ENCODE measurements around the gene BIN1.

The BIN1 gene

DNA sequence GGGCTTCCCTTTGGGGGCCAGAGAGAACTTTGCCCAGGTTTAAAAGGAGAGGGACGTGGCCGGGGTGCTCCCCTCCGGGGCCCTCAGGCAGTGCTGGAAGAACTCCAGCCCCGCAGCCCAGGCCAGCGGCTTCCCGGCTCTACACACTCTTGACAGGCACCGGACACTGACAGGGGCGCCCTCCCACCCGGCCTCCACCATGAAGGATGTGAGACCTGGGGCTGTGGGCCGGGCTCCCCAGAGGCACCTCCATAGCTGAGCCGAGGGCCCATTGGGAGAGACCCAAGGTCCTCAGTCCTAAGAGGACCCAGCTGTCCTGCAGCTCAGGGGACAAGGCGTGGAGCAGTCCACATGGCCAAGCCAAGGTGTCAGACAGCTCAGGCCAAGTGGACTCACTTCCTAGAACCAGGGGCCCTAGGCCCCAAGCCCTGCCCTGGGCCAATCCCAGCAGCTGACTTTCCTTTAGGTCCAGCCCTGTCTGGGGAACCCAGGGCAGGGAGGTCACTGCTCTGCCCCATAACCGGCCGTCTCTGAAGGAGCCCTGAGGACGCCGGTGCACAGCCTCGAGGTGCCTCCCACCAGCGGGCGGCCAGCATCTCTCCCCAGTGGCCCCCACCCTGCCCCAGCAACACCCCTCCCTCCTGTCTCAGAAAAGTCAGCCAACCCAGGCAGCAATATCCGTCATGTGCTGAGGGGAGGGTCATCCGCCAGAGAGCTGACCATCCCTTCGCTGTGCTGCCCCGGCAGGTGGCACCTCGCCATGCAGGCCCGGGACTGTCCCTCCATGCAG lies 51.8 kb downstream of the BIN1 start:
- DNase-seq = no peak

DNA sequence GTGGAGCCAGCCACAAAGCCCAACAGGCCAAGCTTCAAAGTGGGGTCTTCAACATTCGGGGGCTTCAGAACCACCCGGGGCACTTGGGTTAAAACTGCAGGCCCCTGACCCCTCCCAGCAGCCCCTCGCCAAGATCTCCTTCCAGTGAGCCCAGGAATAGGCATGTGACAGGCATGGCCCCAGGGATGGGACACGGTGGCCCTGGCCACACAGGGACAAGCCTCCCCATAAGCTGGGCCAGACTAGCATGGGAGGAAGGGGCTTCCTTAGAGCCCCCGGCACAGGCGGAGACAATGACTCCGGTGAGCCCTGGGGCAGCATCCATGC lies 52.4 kb downstream of the BIN1 start:
- DNase-seq = no peak

DNA sequence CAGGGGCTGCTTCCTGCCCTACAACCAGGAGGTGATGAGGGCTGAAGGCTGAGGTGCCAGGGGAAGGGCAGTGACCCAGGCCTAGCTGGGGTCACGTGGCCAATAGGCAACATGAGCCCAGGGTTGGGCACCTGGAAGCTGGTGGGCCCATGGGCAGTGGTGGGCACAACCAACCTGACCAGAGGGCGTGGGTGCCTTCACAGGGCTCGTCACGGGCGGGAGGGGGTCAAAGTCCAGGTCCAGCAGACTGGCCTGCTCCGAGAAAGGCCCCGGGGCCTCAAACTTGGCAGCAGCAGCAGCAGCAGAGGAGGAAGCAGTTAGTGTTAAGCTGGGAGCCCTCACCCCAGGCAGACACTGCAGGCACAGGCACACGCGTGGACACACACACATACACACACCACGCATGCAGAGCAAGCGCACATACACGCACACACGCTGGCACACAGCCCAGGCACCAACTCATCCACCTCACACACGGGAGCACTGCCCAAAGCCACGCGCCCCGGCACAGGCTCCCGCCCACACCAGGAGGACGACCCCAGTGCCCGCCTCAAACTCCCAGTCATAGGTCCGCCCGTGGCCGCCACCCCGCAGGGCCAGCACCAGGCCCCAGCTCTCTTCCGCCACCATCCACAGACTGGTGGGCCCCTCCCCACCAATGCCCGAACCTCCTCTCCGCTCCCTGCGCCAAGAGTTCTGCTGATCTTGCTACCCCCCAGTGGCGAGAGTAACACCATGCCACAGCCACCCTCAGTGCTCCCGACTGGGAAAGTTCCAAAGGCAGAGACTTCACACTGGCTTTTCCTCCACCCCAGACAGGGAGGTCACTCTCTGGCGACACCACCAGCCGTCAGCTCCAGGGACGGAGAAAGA lies 53.0 kb downstream of the BIN1 start:
- no peak for DNase-seq

DNA sequence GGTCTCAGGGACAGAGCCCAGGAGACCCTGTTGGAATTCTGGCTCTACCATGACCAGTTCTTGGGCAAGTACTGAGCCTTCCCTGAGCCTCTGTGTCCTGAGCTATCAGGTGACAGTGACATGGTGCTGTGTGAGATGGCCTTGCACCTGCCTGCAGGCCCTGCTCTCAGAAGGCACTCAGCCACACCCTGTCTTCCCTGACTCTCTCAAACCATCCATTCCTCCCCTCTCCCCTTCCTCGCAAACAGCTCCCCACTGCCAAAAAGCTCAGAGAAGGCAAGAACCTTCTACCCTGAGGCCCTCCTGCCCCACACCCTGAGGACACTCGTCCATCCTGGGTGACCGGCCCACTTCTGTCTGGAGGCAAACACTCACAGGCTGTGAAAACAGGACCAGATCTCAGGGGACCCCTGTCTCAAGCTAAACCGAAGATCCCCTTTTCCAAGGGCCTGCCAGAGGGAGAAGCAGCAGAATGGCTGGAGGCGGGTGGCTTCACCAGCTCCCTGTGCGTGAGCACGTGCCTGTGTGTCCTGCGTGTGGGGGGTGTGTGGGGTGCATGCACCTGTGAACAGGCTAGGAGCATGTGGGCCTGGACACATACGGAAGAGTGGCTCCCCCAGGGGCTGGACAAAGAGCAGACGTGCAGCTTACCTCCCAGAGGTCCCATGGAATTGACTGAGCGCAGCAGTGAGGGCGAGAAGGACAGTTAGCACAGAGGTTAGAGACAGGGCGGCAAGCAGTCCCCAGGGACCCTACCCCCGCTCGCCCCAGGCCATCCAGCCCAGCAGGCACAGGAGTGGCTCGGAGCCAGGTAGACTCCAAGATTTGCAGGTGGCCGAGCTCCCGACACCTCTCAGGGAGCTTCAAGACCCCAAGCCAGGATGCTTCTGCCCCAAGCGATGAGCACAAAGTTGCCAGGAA lies 53.9 kb downstream of the BIN1 start:
- no peak for DNase-seq

DNA sequence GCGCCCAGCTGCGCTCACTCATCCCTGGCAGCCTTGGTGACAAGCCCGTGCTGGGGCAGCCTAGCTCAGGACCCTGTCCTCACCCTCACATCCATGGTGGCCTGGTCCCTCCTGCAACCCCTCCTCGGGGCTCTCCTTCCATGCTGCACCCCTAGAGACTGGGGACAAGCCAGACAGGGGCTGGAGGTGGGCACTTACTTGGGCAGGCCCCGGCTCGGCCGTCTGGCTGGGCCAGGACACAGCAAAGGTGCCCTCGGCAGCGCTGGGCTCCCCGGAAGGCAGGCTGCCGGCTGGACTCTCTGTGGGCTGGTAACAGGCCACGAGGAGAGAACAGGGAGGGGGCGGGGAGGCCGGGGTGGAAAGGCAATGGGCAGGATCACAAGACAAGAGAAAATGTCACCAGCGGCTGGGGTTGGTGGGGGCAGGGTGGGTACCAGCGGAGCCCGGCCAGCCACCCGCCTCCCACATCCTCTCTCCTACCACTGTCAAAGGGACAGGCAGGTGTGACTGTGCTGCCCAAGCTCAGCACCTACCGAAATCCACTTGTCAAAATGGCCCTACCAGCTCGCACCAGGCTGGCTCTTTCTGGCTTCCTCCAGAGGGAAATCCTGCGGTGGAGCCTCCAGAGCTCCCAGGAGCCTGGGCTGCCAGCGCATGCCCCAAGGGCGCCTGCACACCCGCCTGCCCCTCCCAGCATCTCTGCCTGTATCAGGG lies 54.7 kb downstream of the BIN1 start:
- DNase-seq = no peak

DNA sequence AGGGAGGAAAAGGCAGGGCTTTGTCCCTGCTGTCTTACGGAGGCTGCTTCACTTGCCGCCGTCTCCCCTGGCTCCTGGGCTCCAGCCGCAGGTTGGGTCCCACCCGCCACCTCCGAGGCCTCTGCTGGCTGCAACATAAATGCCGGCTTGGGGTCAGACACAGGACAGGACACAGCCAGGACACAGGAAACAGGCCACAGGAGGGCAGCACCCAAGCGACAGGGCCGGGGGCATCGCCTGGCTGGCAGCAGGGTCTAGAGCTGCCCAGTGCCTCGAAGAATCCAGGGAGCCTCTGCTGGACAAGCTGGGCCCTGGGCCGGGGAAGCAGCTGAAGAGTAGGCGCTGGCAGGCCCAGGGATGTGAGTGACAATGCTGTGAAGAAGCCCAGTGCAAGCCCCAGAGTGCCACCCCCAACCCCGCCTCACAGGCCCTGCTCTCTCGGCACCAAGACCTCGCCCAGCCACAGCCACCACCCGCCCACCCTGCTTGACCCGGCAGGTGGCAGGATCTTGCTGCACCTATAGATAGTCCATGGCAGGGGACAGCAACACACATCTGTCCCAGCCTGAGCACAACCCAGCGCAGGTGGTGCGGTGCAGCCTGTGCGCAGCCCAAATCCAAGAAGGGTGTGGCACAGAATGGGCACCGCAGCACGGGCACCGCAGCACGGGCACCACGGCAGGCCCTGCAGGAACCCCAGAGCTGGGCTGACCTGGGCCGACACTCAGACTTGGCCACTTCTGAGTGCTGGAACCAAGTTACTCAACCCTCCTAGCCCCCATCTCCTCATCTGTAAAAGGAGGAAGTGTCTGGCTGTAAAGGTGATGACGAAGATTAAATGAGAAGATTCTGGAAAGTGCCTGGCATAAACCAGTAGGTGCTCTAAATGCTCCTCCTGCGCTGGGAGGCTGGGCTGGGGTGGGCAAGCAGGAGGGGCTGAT lies 55.6 kb downstream of the BIN1 start:
- DNase-seq = no peak

DNA sequence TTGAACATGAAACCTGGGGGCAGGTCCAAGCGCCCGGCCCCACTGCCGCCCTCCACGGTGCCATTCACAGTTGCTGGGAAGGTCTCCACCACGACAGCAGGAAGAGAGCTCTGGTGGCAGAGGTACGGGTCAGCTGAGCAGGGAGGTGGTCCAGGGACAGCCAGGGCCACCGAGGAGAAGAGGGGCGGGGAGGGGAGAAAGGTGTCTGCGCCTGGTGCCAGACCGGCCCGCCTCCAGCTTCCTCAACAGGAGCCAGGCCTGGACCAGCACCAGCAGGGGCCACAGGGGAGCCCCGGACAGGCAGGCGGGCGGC lies 56.2 kb downstream of the BIN1 start:
- DNase-seq = no peak

DNA sequence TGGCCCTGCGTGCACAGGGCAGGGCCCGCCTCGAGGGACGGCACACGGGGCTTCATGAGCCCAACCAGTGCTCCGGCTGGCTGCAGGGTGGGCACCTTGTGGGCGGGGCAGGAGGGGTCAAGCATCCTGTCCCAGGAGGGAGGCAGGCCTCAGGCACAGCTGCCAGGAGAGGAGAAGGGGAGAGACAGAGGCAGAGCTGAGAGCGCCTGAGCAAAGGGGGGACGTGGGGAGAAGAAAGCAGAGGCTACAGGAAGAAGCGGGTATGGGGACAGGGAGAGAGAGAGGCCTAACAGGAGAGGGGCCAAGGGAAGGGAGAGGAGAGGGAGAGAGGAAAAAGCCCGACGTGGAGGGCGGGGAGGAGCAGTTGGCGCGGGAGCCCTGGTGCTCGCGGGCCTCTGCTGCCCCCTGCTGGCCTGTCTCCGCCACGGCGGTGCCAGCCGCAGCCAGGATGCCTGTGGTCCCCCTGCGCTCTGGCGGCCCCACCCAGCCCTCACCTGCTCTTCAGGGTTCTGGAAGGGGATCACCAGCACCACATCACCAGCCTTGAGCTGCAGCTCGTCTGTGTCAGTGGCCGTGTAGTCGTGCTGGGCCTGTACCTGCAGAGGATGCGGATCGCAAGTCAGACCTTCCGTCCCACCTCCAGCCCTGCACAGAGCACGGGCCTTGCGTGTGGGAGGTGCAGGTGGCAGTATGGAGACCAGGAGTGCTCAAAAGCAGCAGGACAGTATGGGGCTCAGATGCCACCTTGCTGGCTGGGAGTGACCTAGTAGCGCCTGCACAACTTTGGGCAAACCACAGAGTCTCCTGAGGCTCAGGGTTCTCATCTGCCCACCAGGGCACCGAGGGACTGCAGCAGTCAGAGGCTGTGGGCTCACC lies 56.8 kb downstream of the BIN1 start:
- DNase-seq = peak; percentile 19

DNA sequence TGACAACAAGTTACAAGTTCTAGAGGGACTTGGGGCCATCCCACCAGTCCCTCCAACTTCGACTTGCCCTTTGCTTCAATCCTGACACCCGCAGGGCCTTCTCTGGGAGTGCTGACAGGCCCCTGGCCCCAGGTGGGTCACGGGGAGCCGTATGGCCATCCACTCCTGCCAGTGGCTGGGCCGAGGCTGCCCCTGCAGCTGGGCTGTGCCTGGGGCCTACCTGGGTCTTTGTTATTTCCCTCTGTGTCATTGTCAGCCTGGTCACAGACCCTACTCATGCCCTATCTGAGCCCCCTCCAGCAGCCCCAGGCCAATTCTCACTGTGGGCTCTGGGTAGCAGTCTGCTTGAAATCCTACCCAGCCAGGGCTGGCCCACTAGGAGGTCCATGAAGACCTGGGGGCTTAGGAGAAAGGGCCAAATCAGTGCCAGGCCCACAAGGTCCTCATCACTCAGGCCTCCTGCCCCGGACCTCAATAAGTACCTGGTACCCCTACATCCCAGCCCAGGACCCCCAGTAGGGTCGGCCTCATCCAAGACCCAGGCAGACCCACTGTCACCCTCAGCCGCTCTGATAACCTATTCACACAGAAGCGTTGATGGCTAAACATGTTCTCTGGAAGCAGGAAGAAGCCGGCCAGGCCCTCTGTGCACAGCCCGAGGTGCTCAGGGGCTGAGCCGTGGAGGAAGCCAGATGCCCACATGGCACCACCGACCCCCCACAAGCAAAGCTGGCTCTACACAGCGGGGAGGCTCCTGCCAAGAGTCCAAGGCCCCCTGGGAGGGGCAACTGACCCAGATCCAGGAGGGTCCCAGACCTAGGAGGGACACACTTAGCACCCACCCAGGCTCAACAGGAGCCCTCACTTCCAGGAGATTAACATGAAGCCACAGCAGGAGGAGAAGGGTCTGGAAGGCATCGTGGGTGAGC lies 57.7 kb downstream of the BIN1 start:
- DNase-seq = no peak

DNA sequence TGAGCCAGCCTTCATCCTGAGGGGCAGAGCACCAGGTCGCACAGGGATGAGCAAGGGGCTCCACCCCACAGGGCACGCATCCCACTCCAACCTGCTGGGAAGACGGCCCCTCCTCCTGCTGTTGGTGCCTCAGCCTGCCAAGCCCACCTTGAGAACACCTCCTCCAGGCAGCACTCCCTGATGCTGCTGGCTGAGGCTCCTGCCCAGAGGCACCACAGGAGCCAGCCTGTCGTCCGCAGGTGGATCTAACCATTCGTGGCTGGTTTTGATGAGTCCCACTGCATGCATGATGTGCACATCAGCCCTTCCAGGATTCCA lies 58.4 kb downstream of the BIN1 start:
- no peak for DNase-seq

DNA sequence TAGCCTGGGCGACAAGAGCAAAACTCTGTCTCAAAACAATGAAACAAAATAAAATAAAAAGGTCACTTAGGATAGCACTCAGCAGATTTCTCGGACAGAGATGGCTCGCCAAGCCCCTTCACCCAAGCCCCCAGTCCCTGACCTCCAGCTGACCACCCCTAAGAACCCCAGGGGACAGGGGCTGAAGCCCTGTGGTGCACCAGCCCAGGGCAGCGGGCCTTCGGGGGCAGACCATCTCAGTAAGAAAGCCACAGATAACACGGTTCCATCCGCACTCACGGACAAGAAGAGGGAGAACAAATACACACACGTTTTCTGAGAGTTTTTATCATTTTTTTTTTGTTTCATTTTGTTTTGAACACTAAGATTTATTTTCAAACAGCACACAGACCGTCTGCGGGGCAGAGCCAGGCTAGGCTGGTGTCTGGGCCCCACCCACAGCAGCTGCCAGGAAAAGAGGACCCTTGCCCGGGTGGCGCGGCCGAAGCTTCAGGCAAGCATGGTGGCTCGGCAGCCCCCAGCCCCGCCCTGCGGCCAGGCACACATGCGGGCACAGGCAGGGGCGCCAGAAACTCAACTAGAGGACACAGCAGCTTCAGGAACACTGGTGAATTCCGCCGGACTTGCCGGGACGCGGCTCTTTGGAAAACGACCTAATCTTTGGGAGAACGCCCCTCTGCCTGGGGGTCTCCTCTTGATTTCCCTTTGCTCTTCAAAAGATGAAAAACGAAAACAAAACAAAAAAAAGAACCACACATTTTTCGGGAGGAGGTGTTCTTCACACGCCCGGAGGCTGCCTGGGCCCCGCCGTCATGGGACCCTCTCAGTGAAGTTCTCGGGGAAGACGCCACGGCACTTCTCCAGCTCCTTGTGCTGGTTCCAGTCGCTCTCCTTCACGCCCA lies 59.0 kb downstream of the BIN1 start:
- DNase-seq = no peak

DNA sequence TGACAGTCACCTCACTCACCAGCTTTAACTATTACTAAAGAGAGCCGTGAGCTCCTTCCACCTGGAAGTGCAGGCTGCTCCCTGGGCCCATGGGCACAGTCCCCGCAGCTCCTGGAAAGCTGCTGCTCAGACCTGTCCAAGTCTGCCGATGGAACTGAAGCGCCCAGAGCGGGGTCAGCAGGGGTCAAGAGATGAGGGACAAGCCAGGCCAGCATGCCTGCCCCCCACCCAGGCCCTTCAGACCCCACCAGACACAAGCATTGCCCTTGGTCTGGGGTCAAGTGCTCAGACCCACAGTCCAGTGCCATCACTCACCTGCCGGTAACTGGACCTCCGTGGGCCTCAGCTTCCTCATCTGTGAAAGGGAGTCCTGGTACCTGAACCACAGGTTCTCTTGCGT lies 59.9 kb downstream of the BIN1 start:
- DNase-seq = no peak

DNA sequence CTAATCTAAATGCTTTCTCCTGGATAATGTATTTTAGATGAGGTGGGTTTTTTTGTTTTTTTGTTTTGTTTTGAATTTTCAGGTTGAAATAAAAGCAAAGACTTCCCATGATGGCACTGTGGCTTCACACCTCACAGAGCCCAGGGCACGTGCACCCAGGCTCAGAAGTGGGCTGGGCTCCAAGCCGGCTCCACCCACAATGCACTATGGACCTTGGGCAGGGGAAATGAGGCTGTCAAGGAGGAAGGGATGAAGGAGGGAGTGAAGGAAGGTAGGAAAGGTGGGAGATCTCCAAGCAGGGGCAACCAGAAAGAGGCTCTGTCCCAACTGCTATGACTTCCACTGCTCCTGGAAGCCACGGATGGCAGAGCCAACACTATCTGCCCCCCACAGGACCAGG lies 60.4 kb downstream of the BIN1 start:
- no peak for DNase-seq

DNA sequence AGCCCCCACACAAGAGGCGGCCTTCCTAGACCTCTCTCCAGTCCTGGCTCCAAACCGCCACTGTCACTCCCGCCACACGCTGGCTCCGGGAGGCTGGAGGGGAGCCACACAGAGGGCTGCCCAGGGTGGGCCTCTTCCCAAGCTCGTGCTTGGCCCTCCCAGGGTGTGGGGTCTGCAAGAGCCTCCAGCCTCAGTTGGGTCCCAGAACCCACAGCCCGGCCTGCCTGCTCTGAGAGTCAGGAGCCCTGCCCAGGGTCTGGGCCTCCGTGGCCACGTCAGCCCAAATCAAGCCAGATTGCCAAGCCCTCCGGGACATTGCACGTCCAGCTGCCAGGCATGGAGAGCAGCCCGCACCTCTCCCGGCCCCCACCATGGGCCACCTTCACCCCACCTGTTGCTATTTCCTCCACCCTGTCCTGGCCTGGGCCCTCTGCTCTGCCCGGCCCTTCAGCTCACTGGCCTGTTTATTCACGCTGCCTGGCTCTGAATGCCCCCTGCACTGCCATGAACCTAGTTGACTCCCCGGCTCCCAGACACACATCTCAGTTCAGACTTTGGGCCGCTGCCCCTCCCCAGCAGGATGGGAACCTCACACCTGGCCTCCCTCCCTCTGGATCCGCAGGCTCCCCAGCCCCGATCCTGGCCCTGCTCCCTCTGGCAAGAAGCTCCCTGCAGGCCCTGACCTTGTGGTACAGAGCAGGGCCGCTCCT lies 61.0 kb downstream of the BIN1 start:
- no peak for DNase-seq

DNA sequence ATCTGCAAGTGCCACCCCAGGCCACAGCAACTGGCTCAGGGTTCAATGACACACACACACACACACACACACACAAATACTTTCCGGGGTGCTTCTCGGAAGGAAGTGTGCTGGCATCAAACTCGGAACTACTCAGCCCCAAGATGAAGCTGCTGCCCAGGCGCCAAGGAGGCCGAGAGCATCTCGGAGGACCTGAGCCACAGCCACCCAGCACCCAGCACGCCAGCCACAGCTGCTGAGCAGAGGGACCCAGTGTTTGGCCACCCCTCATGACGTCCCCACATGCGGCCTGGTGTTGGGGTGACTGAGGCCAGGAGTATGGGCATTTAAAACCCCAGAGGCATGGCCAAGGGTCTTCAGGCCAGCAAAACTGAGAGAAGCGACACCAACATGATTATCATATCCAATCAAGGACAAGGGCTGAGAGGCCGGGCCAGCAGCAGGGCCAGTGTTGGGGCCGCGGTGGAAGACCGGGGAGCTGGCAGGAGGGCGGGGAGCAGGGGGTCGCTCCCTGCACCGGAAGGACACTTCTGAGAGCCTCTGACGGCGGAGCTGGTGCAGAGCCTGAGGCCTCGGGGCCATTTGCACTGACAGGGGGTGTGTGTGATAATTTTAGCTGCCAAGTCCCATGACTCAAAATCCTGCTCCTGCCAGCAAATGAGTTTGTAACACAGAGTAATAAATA lies 61.8 kb downstream of the BIN1 start:
- DNase-seq = no peak

DNA sequence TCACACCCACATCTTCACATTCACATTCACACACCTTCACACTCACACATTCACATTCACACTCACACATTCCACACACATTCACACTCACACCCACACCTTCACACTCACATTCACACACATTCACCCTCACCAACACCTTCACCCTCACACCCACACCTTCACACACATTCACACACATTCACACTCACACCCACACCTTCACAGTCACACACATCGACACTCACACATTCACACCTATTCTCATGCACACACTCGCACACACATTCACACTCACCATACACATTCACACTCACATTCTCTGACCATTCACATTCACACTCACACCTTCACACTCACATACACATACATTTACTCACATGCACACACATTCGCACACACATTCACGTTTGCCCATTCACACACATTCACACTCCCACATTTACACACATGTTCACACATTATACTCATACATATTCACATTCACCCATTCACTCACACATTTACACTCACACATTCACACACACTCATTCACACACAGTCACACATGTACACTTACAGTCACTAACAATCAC lies 62.7 kb downstream of the BIN1 start:
- DNase-seq = no peak
